ENCODE measurements around the gene RSPH6A. TPM values are rescaled to one million over a fixed set of nuclear protein-coding genes. Genes with fewer than 3 reads are reported as not detected.

RSPH6A gene
- total and polyA plus RNA-seq, 3 donors from 2014 or later = 17.0 to 88.3 (median 20.9) TPM

DNA sequence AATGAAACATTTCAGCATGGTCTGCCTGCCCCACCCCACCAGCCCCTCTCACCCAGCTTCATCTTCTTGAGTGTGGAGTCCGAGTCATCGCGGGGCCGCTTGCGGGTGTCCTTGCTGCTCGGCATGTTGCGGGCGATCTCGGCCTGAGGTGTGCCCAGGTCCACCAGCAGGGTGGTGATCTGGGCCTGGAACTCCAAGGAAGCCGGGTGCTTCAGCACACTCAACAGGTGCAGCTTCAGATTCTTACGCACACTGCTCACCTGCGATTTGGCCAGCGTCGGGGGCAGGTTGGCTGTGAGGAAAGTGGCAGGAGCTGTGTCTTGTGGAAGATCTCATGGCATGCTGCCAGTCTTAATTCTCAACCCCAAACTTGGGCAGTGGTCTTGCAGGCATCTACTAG is 27.1 kb upstream of the RSPH6A start:
- no peaks in the 10 kb centered on the region for H3K36me3 ChIP-seq (ENCODE audit: low read depth, missing control alignments)

DNA sequence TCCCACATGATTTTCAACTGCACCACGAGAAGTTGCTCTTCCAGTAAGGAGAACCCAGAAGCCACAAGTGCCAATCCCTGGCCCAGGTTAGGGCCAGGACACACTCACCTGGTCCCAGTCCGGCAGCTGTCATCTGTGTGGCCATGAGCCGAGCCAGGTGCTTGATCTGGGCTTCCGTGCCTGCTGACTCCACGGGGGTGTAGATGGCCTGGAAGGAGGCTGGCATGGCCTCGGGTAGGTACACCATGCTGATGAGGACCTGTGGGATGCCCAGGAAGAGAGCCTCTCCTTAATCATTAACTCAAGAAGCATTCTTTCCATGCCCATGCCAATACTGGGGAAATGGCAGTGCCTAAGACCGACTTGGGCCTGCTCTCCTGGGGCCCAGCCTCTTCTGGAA is 19.9 kb upstream of the RSPH6A start:
- no peak for TF ChIP-seq POLR2A (IDR thresholded peaks at IDR 0.05)
- TF ChIP-seq, protein P1, sequence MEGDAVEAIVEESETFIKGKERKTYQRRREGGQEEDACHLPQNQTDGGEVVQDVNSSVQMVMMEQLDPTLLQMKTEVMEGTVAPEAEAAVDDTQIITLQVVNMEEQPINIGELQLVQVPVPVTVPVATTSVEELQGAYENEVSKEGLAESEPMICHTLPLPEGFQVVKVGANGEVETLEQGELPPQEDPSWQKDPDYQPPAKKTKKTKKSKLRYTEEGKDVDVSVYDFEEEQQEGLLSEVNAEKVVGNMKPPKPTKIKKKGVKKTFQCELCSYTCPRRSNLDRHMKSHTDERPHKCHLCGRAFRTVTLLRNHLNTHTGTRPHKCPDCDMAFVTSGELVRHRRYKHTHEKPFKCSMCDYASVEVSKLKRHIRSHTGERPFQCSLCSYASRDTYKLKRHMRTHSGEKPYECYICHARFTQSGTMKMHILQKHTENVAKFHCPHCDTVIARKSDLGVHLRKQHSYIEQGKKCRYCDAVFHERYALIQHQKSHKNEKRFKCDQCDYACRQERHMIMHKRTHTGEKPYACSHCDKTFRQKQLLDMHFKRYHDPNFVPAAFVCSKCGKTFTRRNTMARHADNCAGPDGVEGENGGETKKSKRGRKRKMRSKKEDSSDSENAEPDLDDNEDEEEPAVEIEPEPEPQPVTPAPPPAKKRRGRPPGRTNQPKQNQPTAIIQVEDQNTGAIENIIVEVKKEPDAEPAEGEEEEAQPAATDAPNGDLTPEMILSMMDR (IDR thresholded peaks at IDR 0.05) = no peak
- H3K27me3 ChIP-seq = no peaks in the 10 kb centered on the region
- 86 to 94% methylated on average over 7 of the region's 7 CpGs for WGBS, 2 donors
- no peaks in the 10 kb centered on the region for H3K9me3 ChIP-seq
- H3K36me3 ChIP-seq (ENCODE audit: low read depth, missing control alignments) = no peaks in the 10 kb centered on the region
- intact Hi-C loops (cut with DNase I; ENCODE audit: low total_unique reads) = no loop called here
- no peak overlapping the region for H3K4me3 ChIP-seq
- DNase-seq = no peak
- no peak overlapping the region for H3K27ac ChIP-seq
- H3K4me1 ChIP-seq = no peaks in the 10 kb centered on the region

More for the DNA sequence above, 27.1 kb upstream of the RSPH6A start:
- Histone ChIP-seq H3K4me3 (no peak overlapping the region), H3K27ac (no peak overlapping the region), H3K9me3 (no peaks in the 10 kb centered on the region), H3K4me1 (no peaks in the 10 kb centered on the region), H3K27me3 (no peaks in the 10 kb centered on the region)
- 92 to 96% methylated on average over 14 of the region's 14 CpGs for WGBS, 2 donors
- intact Hi-C loops (cut with DNase I; ENCODE audit: low total_unique reads) = no loop called here
- DNase-seq = no peak
- TF ChIP-seq, protein P1 (IDR thresholded peaks at IDR 0.05) = no peak
- no peak for TF ChIP-seq POLR2A (IDR thresholded peaks at IDR 0.05)

DNA sequence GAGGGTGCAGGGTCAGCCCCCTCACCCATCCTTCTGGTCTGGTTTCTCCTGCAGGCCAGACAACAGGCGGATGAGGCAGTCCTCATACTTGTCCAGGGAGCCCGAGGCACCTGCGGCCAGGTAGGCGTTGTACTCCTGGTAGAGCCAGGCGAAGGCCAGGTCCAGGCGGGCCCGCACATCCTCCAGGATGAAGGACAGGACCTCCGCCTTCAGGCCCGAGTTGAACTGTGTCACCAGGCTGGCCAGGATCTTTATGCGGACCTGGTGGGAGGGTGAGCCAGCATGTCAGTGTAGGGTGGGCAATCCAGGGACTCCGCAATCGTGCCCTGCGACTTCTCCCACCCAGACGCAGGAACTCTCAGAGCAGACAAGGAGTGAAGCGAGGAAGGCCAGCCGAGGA is 13.8 kb upstream of the RSPH6A start:
- H3K27ac ChIP-seq = no peak overlapping the region
- TF ChIP-seq POLR2A (IDR thresholded peaks at IDR 0.05) = no peak
- TF ChIP-seq, protein P1 (IDR thresholded peaks at IDR 0.05) = no peak
- 92 to 95% methylated on average over 4 to 16 of the region's 16 CpGs for WGBS, 2 donors
- no peaks in the 10 kb centered on the region for H3K9me3 ChIP-seq
- no peaks in the 10 kb centered on the region for H3K4me1 ChIP-seq
- no peaks in the 10 kb centered on the region for H3K36me3 ChIP-seq (ENCODE audit: low read depth, missing control alignments)
- intact Hi-C loops (cut with DNase I; ENCODE audit: low total_unique reads) = no loop called here
- H3K27me3 ChIP-seq = no peaks in the 10 kb centered on the region
- no peak overlapping the region for H3K4me3 ChIP-seq
- no peak for DNase-seq

DNA sequence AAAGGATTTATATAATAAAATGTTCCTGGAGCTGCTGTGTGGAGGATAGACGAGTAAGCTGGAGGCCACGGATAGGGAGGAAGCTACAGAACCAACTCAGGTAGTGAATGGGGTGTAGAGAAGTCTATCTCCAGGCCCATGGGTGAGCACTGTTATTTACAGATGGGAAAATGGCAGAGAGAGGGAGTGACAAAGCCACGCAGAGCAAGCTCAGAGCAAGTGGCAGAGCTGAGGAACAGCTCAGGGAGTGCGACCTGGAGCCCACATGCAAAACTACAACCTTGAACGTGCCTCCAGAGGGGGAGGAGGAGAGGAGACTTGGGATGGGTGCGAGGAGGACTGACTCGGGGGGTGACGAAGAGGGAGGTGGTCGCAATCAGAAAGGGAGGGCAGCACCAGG is 13.4 kb upstream of the RSPH6A start:
- TF ChIP-seq, protein P1 (IDR thresholded peaks at IDR 0.05) = no peak
- no peak for TF ChIP-seq POLR2A (IDR thresholded peaks at IDR 0.05)
- WGBS, 2 donors = 85 to 88% methylated on average over 9 of the region's 9 CpGs
- Histone ChIP-seq H3K9me3 (no peaks in the 10 kb centered on the region), H3K27me3 (no peaks in the 10 kb centered on the region), H3K27ac (no peak overlapping the region), H3K36me3 (ENCODE audit: low read depth, missing control alignments) (no peaks in the 10 kb centered on the region), H3K4me3 (no peak overlapping the region), H3K4me1 (no peaks in the 10 kb centered on the region)
- intact Hi-C loops (cut with DNase I; ENCODE audit: low total_unique reads) = no loop called here
- DNase-seq = no peak

DNA sequence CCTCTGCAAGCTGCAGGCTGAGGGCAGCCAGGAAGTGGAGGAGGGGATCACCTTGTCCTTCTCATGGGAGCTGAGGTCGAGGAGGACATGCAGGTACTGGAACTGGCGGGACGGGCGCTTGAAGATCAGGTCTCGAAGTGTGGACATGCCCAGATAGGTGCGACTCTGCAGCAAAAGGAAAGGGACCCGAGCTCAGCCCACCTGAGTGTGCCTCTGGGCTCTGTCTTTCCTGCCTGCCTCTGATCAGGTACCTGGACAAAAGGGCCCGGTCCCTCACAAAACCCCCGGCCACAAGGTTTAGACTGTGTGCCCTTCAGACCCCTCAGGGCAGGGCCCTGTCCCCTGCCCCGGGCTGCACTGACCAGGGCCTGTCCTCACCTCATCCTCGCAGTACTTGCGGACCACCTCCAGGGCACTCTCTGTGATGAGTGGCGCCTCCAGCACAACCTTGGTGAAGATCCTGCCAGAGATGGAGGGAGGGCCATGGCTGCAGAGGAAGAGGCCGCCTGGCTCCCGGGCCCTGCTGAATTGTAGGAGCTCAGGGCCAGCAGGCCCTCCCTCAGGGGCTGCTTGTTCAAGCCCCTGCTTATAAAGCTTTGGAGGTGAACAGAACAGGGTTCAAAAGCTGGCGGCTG is 12.5 kb upstream of the RSPH6A start:
- no peak overlapping the region for H3K4me3 ChIP-seq
- H3K27ac ChIP-seq = no peak overlapping the region
- H3K27me3 ChIP-seq = no peaks in the 10 kb centered on the region
- H3K9me3 ChIP-seq = no peaks in the 10 kb centered on the region
- no peak for TF ChIP-seq POLR2A (IDR thresholded peaks at IDR 0.05)
- TF ChIP-seq, protein P1 (IDR thresholded peaks at IDR 0.05) = no peak
- no peaks in the 10 kb centered on the region for H3K36me3 ChIP-seq (ENCODE audit: low read depth, missing control alignments)
- no peak for DNase-seq
- WGBS, 2 donors = 88 to 90% methylated on average over 16 of the region's 16 CpGs
- intact Hi-C loops (cut with DNase I; ENCODE audit: low total_unique reads) = no loop called here
- H3K4me1 ChIP-seq = no peaks in the 10 kb centered on the region
